Globus pallidus (tissue), 1 donor: ENCODE measurements around the gene GDF10.

Experiments
- DNase-seq: peaks from one replicate; pipeline ENCODE4 v3.0.0-alpha.2; 2015; ENCODE audit warnings: low spot score

Gene GDF10

DNA sequence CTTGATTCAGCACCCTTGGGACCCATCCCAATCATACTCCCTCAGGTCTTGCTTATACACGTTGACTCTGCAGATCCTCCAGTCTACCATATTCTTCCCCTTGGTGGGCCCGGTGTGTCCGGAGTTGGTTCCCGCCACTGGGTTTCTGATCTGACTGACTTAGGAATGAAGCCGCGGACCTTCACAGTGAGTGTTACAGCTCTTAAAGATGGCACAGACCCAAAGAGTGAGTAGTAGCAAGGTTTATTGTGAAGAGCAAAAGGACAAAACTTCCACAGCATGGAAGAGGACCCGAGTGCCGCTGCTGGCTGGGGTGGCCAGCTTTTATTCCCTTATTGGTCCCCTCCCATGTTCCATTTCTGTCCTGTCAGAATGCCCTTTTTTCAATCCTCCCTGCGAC is 5.9 kb upstream of the GDF10 start:
- no peak for DNase-seq

DNA sequence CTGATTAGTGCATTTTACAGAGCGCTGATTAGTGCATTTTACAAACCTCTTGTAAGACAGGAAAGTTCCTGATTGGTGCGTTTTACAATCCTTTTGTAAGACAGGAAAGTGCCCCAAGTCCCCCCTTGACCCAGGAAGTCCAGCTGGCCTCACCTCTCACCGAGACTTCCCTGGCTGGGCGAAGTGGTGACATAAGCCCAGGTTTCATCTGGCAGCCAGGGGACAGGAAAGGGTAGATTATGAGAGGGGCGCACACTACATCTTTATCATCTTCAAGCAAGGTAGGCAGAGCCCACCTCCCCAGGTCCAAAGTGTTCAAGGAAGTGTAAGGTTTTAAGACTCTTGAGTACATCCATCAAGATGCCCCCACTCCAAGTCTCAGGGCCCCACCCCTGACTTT is 5.5 kb upstream of the GDF10 start:
- no peak for DNase-seq

GRCh38 chr10:47295411-47295810 is 4.6 kb upstream of the GDF10 start:
- DNase-seq: no peak

DNA sequence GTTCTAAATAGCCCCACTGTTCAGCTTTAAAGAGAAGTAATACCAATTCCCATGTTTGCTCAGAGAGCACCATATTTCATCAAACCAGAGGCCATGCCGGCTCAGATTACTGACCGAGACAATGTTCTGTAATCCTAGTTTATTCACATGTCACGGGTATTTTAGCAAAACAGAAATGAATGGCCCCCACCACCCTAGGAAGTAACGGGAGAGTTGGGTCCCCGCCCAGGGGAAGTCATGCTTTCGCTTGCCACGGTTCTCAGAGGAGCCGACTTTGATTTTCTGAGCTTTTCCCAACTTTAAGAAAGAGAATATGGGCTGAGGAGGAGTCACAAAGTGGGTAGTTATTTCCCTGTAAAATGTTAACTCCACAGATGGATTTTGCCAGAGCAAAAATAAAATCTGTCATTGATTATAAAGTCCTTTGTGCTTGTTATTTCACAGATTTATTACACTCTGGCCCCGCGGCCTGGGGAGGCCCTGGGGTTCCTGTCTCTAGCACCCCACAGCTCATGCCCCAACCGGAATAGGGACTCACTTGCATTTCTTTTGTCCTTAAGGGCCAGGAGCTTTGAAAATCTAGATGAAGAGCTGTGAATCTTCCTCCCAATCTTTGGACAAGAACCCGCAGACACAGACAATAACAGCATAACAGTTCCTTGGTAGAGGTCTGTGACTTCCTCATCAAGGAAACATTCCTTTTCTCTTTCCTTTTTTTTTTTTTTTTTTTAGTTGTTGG is 3.7 kb upstream of the GDF10 start:
- no peak for DNase-seq

- DNase-seq: no peak
Measured at GRCh38 chr10:47296941-47297340, 3.1 kb upstream of the GDF10 start.

GRCh38 chr10:47297866-47298540 is 2.0 kb upstream of the GDF10 start:
- no peak for DNase-seq

DNA sequence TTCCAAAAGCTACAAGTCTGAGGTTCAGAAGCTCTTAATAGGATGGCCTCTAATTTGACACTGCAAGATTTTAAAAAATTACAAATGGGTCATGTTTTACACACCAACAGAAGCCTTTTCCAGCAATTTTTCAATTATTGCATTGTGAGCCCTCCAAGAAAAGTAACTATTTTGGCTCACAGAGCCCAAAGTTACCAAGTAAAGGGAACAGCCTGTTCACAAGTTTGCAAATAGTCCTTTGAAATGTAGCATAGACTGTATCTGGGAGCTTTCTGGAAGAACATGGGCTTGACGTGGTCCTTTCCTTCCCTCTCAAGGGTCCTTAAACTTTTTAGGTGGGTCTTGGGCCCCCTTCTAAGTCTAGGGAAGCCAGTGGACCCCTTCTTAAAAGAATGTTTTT is 1.3 kb upstream of the GDF10 start:
- DNase-seq: no peak

DNA sequence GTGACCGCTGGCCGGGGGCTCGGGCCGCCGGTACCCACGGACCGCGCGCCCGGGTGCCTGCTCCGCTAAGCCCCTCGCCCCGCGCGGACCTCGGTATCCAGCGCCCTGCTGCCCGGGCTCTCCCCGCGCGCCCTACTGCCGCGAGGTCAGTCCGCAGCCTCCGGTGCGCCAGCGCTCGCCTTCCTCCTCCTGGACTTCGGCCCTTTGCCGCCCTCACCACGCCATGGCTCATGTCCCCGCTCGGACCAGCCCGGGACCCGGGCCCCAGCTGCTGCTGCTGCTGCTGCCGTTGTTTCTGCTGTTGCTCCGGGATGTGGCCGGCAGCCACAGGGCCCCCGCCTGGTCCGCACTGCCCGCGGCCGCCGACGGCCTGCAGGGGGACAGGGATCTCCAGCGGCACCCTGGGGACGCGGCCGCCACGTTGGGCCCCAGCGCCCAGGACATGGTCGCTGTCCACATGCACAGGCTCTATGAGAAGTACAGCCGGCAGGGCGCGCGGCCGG is 483 bp downstream of the GDF10 start:
- DNase-seq: no peak

DNA sequence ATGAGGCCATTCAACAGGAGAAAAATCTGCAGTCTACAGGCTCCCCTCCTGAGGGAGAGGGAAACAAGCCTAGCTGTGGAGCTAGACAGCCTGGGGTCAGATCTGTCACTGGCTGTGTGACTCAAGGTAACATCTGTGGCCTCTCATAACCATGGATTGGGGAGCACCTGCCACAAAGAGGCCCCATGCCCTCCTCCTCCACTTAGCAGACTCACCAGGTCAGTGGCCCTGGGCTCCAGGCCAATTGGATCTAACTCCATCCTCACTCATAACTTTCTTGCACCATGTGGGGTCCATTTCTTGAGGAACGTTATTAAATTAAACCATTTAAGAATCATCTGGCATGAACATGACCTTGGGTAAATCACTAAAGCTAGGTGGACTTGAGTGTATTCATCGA is 1.8 kb downstream of the GDF10 start:
- DNase-seq: no peak

- DNase-seq: no peak
Measured at GRCh38 chr10:47303105-47303504, 3.1 kb downstream of the GDF10 start.

GRCh38 chr10:47303866-47304265 is 3.9 kb downstream of the GDF10 start:
- DNase-seq: no peak

GRCh38 chr10:47305566-47305965 is 5.6 kb downstream of the GDF10 start:
- no peak for DNase-seq

GRCh38 chr10:47306387-47307210 is 6.6 kb downstream of the GDF10 start:
- DNase-seq: no peak

GRCh38 chr10:47307381-47307780 is 7.4 kb downstream of the GDF10 start:
- DNase-seq: no peak

DNA sequence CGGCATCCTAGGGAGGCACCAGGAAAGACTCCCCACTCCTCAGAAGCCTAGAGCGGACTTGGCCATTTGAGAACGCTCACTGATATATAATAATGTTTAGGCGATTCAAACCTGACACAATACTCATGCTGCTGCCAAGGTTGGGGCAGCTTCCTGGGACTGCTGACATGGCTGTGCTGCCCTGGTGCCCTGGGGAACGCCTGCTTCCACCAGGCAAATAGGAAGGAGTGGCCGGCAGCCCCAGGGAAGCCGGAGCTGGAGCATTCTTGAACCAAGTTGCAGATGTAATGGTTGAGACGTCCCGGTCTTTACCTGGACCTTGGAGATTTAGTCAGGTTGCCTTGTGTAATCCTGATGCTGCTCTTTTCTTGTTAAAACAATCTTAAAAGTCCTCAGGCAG is 8.8 kb downstream of the GDF10 start:
- no peak for DNase-seq

GRCh38 chr10:47309408-47310089 is 9.6 kb downstream of the GDF10 start:
- DNase-seq: no peak

DNA sequence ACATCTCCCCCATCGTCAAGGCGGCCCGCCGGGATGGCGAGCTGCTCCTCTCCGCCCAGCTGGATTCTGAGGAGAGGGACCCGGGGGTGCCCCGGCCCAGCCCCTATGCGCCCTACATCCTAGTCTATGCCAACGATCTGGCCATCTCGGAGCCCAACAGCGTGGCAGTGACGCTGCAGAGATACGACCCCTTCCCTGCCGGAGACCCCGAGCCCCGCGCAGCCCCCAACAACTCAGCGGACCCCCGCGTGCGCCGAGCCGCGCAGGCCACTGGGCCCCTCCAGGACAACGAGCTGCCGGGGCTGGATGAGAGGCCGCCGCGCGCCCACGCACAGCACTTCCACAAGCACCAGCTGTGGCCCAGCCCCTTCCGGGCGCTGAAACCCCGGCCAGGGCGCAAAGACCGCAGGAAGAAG is 10.1 kb downstream of the GDF10 start:
- no peak for DNase-seq

DNA sequence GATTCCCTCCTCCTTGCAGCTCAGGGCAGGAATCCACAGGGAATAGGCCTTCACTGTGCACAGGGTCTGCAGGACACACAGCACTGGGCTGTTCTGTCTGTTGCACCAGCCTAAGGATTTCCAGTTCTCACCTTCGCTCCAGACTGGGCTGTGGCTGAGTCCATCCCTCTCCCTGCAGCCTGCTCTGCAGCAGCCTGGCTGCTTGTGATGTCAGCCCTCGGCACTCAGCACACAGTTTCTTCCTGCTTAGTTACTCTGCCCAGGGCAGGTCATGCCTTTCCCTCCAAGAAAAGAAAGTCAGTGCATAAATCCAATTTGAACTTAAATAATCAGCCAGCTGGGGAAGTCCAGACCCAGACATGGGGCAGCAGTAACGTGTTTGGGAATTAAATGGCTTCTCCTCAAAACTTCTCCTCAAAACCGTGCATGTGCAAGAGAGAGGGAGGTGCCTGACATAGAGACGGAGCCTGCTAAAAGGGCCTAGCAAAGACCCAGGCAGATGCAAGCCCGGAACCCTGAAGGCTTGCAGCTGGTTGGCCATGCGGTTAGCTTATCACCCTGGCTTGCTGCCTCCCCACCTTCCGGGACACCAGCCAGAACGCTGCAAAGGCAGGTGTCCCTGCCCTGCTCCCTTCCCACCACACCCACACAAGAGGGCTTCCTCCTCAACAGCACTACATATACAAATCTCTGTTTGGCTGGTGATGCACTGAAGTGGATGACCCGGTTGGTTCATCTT is 11.4 kb downstream of the GDF10 start:
- no peak for DNase-seq

GRCh38 chr10:47311932-47312662 is 12.1 kb downstream of the GDF10 start:
- peak; percentile 79 for DNase-seq

DNA sequence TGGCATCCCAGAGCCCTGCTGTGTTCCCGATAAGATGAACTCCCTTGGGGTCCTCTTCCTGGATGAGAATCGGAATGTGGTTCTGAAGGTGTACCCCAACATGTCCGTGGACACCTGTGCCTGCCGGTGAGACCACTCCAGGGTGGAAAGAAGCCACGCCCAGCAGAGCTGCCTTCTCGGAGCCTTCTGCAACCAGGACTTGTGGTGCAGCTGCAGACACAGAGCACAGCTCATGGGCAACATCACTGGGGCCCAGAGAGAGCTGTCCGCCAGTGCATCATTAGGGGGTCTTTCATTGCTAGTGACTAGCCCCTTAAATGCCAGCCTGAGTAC is 12.6 kb downstream of the GDF10 start:
- DNase-seq: no peak

DNA sequence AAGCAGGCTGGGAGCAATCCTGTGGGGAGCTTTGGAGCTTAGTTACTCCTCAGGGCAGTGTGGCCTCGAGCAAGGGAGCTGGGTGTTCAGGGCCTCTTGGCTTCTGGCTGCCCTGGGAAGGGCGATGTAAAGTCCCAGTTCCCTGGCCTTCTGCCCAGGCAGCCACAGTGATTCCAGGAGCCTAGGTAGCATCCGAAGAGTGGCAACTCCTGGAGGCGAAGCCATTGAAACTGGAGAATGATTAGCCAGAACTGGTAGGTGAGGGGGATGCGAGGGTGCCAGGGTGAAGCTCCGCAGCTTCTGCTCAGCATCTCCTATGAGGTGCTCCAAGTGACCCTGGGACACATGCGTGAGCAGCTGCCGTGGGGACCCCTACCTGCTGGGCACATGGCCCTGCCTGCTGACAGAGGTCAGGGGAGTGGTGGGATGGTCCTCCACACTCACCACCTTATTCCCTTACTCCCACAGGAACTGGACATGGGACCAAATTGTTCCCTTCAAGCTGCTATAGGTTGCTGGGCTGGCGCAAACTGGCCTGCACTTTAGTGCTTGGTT is 14.5 kb downstream of the GDF10 start:
- DNase-seq: no peak
